A549 (cell line): Measurements from ENCODE around the gene ZBTB20.

Source experiments
- BHLHE40 ChIP-seq: IDR thresholded peaks from 2 replicates; pipeline ENCODE4 v1.6.1; 2012; ENCODE audit warnings: low read depth, low read length, inconsistent platforms
- CHD2 ChIP-seq: fragments of 150-350 bp; IDR thresholded peaks from 2 replicates; pipeline ENCODE4 v1.6.1; 2014; ENCODE audit warnings: low read length; ENCODE audit not compliant: partially characterized antibody
- EP300 ChIP-seq, 2 experiments: fragments of >200 bp; sonication (Bioruptor Twin); formaldehyde crosslinking; IDR thresholded peaks; 2 replicates in 1 of 2; 3 replicates in 1 of 2; pipeline ENCODE4 v1.6.1; 2016 to 2017
- JUNB ChIP-seq: fragments of >200 bp; sonication (Bioruptor Twin); formaldehyde crosslinking; IDR thresholded peaks from 2 replicates; pipeline ENCODE4 v1.6.1; 2016
- KDM1A ChIP-seq: fragments of 200-600 bp; sonication (generic); IDR thresholded peaks from 2 replicates; pipeline ENCODE4 v1.6.1; 2016; ENCODE audit warnings: low read depth, mild to moderate bottlenecking
- RAD21 ChIP-seq, 2 experiments: fragments of >200 bp in 1 of 2; sonication (Bioruptor Twin) in 1 of 2; formaldehyde crosslinking in 1 of 2; IDR thresholded peaks in 1 of 2; conservative IDR thresholded peaks in 1 of 2; 2 replicates in 1 of 2; 3 replicates in 1 of 2; pipeline ENCODE4 v1.6.1; 2012 to 2018; ENCODE audit warnings: inconsistent platforms in 1 of 2
- RFX5 ChIP-seq: fragments of 450-650 bp; IDR thresholded peaks from 2 replicates; pipeline ENCODE4 v1.7.1; 2014; ENCODE audit warnings: antibody characterized with exemption, mild to moderate bottlenecking, moderate library complexity
- SMC3 ChIP-seq: fragments of >200 bp; sonication (Bioruptor Twin); formaldehyde crosslinking; IDR thresholded peaks from 3 replicates; pipeline ENCODE4 v1.6.1; 2018; ENCODE audit warnings: inconsistent platforms
- TF ChIP-seq, protein P1 (sequence below): fragments of >200 bp; sonication (Bioruptor Twin); formaldehyde crosslinking; IDR thresholded peaks from 3 replicates; pipeline ENCODE4 v1.5.1; 2016

DNA sequence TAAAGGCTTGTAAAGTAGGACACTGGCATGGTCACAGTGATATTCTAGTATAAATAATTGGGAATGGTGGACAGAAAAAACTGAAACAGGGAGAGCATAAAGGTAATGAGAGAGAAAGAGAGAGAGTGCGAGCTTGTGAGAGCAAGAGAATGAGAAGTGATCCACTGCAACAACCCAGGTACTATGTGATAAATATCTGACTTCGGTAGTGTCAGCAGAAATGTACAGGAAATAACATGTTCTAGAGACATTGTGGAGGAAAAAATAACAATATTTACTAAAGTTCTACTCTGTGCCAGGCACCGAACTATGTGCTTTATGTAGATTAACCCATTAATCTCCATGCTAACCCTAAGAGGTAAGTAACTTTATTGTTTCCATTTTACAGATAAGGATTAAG, 425.9 kb downstream of the ZBTB20 start:
- TF ChIP-seq BHLHE40 (no peak), RAD21 (conservative IDR thresholded peaks at IDR 0.05 in 1 of 2, IDR thresholded peaks at IDR 0.05 in 1 of 2) (no peak), SMC3 (no peak), EP300 (IDR thresholded peaks at IDR 0.05) (no peak), CHD2 (no peak), RFX5 (no peak), KDM1A (no peak), JUNB (no peak)
- TF ChIP-seq, protein P1, sequence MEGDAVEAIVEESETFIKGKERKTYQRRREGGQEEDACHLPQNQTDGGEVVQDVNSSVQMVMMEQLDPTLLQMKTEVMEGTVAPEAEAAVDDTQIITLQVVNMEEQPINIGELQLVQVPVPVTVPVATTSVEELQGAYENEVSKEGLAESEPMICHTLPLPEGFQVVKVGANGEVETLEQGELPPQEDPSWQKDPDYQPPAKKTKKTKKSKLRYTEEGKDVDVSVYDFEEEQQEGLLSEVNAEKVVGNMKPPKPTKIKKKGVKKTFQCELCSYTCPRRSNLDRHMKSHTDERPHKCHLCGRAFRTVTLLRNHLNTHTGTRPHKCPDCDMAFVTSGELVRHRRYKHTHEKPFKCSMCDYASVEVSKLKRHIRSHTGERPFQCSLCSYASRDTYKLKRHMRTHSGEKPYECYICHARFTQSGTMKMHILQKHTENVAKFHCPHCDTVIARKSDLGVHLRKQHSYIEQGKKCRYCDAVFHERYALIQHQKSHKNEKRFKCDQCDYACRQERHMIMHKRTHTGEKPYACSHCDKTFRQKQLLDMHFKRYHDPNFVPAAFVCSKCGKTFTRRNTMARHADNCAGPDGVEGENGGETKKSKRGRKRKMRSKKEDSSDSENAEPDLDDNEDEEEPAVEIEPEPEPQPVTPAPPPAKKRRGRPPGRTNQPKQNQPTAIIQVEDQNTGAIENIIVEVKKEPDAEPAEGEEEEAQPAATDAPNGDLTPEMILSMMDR: no peak
